HG03280 (cell line): Measurements from ENCODE around the gene SPACA1.

Source experiments
- ATAC-seq: cut with Tn5 transposase; IDR thresholded peaks from one replicate; pipeline ENCODE4 v1.9.1; 2021; ENCODE audit warnings: mild to moderate bottlenecking, moderate library complexity; ENCODE audit not compliant: unreplicated experiment

SPACA1 gene

GRCh38 chr6:88089708-88090107 is 42.1 kb downstream of the SPACA1 start:
- no peak for ATAC-seq

DNA sequence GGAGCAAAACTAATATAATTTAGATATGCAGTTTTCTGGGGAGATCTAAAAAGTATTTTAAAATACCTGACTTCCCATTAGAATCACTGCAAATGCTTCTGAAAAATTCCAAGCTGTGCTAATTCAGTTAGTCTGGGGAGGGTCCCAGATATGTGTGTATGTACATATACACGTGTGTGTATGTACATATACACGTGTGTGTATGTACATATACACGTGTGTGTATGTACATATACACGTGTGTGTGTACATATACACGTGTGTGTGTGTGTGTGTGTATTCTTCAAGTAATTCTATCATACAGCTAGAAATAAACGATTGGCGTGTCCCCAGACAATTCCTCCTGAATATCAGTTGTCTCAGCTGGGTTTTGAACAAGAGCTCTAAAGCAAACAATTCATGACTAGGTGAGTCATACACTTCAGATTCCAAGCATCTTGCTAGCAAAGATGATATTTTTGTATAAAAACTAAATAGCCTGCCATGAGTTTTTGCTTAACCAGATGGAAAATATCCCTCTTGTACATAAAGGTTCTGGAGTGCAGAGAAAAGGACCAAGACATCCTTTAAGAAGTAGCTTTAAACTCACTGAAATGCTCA is 58.2 kb downstream of the SPACA1 start:
- no peak for ATAC-seq

DNA sequence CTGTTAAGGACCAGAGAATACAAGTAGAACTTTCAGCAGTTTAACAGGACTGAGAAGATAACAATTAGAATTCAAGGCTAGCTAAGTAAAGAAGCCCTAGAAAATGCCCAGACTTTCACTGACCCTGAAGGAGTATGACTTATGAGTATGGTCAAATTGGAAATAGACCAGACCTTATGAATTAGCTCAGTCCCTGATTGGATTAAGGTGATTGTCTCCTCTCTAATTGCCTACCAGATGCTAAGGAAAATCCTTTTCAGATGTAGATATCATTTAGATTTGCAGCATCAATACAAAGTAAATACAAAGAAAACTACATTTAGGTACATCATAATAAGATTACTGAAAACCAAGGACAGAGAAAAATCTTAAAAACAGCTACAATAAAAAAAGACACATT is 59.6 kb downstream of the SPACA1 start:
- no peak for ATAC-seq

- no peak for ATAC-seq
Measured at GRCh38 chr6:88111991-88112390, 64.3 kb downstream of the SPACA1 start.

GRCh38 chr6:88114838-88115237 is 67.2 kb downstream of the SPACA1 start:
- no peak for ATAC-seq

- ATAC-seq: no peak
Measured at GRCh38 chr6:88115307-88115706, 67.7 kb downstream of the SPACA1 start.

DNA sequence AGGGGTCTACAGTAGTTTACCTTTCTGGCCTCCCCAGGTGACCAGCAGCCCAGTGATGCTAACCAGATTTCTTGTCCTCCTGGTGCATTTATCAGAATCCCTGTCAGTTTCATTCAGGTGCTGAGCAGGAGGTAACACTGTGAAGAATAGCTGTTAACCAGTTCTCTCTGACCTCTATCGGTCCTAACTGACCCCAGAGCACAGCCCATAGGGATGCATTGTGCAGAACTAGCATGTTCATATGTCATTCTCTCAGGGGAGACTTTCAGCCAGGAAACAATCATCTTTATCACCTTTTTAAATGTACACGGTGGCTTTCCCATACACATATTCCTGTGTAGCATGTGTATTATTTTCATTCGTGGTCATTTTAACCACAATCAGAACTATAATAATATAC is 68.6 kb downstream of the SPACA1 start:
- ATAC-seq: no peak
